Stimulated activated naive B cell treated with anti-CD40 and anti-IgM and Interleukin-4, amounts not matched to agents 10 μg/mL and 1 μg/mL and 100 μg/mL, for 72 hours (primary cell): ENCODE measurements around the gene CT45A5.
"Not testable (repeated sequence)": the region's sequence is repeated elsewhere in the genome, so short reads cannot be mapped to it uniquely, and the experiment has no call there.

Experiments
- ATAC-seq, 2 donors: fragments of 150-1000 bp; cut with Tn5 transposase; replicated peaks; 2 replicates each; pipeline ENCODE4 v1.10.0; 2021; ENCODE audit warnings: moderate library complexity in 1 of 2
- DNase-seq: peaks from one replicate; pipeline ENCODE4 v3.0.0; 2021
- H3K27ac Mint-ChIP-seq: one replicate; pipeline ENCODE4 v1.8.0; 2022; ENCODE audit warnings: mild to moderate bottlenecking, mixed read lengths
- H3K27me3 Mint-ChIP-seq, 2 donors: one replicate each; pipeline ENCODE4 v1.8.0; 2022; ENCODE audit warnings: mixed read lengths in 2 of 2
- H3K36me3 Mint-ChIP-seq, 2 donors: one replicate each; pipeline ENCODE4 v1.8.0; 2022; ENCODE audit warnings: mixed read lengths in 2 of 2, mild to moderate bottlenecking in 1 of 2
- H3K4me1 Mint-ChIP-seq, 2 donors: one replicate each; pipeline ENCODE4 v1.8.0; 2022; ENCODE audit warnings: mixed read lengths in 2 of 2, mild to moderate bottlenecking in 1 of 2
- H3K4me3 Mint-ChIP-seq, 2 donors: one replicate each; pipeline ENCODE4 v1.8.0; 2022; ENCODE audit warnings: mild to moderate bottlenecking in 2 of 2, mixed read lengths in 2 of 2, moderate library complexity in 1 of 2
- H3K9me3 Mint-ChIP-seq, 2 donors: one replicate each; pipeline ENCODE4 v1.8.0; 2022; ENCODE audit warnings: mixed read lengths in 2 of 2, mild to moderate bottlenecking in 1 of 2

CT45A5 gene

GRCh38 chrX:135785403-135785802 is at the start of gene CT45A5:
CT45A5 (minus strand) TSS chrX:135785503; CDS start chrX:135781729, 3,774 bp downstream.
- not testable (repeated sequence) for H3K27me3 Mint-ChIP-seq, H3K4me3 Mint-ChIP-seq, H3K9me3 Mint-ChIP-seq, ATAC-seq, H3K27ac Mint-ChIP-seq, H3K4me1 Mint-ChIP-seq, H3K36me3 Mint-ChIP-seq, DNase-seq

- H3K4me3 Mint-ChIP-seq = not testable (repeated sequence)
These were observed 34.6 kb upstream of the CT45A5 start, which contains the start of gene CT45A2 for GRCh38 chrX:135819912-135820311. CT45A2 (minus strand) TSS chrX:135820012; CDS start chrX:135816265, 3,747 bp downstream.

GRCh38 chrX:135802687-135803086 is 17.4 kb upstream of the CT45A5 start, which contains the start of gene CT45A6:
CT45A6 (minus strand) TSS chrX:135802787; CDS start chrX:135798993, 3,794 bp downstream.
- not testable (repeated sequence) for DNase-seq, H3K4me3 Mint-ChIP-seq, H3K9me3 Mint-ChIP-seq, H3K27ac Mint-ChIP-seq, H3K4me1 Mint-ChIP-seq, ATAC-seq, H3K36me3 Mint-ChIP-seq, H3K27me3 Mint-ChIP-seq

More at GRCh38 chrX:135819912-135820311, 34.6 kb upstream of the CT45A5 start, which contains the start of gene CT45A2:
- not testable (repeated sequence) for H3K4me1 Mint-ChIP-seq, H3K36me3 Mint-ChIP-seq, H3K9me3 Mint-ChIP-seq, H3K27me3 Mint-ChIP-seq, DNase-seq, H3K27ac Mint-ChIP-seq, ATAC-seq

GRCh38 chrX:135768091-135768490 is 17.2 kb downstream of the CT45A5 start, which contains the start of gene CT45A3:
CT45A3 (minus strand) TSS chrX:135768191; CDS start chrX:135764444, 3,747 bp downstream.
- not testable (repeated sequence) for H3K36me3 Mint-ChIP-seq, H3K4me3 Mint-ChIP-seq, H3K9me3 Mint-ChIP-seq, H3K27ac Mint-ChIP-seq, ATAC-seq, DNase-seq, H3K4me1 Mint-ChIP-seq, H3K27me3 Mint-ChIP-seq

GRCh38 chrX:135744739-135745138 is 40.6 kb downstream of the CT45A5 start:
- not testable (repeated sequence) for H3K4me1 Mint-ChIP-seq, H3K9me3 Mint-ChIP-seq, DNase-seq, H3K27ac Mint-ChIP-seq, H3K36me3 Mint-ChIP-seq, H3K27me3 Mint-ChIP-seq, H3K4me3 Mint-ChIP-seq, ATAC-seq

GRCh38 chrX:135741192-135741715 is 44.0 kb downstream of the CT45A5 start:
- Mint-ChIP-seq H3K4me3 (no peak overlapping the region), H3K27ac (no peak overlapping the region), H3K4me1 (peaks cover 0 to 5% of the 10 kb centered on the region in 2 donors), H3K36me3 (no peaks in the 10 kb centered on the region), H3K27me3 (no peaks in the 10 kb centered on the region), H3K9me3 (no peaks in the 10 kb centered on the region)
- DNase-seq = no peak
- no peak for ATAC-seq

- DNase-seq = no peak
- peak overlapping the region; percentile 44 to 58 for H3K4me3 Mint-ChIP-seq
These were observed 44.6 kb downstream of the CT45A5 start for GRCh38 chrX:135740681-135741149.

GRCh38 chrX:135737366-135738071 is 47.8 kb downstream of the CT45A5 start:
- H3K4me3 Mint-ChIP-seq = no peak overlapping the region
- H3K27me3 Mint-ChIP-seq = no peaks in the 10 kb centered on the region
- H3K36me3 Mint-ChIP-seq = no peaks in the 10 kb centered on the region
- ATAC-seq = peak in 1 of 2 donors; percentile 38
- no peak overlapping the region for H3K27ac Mint-ChIP-seq
- no peaks in the 10 kb centered on the region for H3K9me3 Mint-ChIP-seq
- no peak for DNase-seq
- H3K4me1 Mint-ChIP-seq = peaks cover 0 to 5% of the 10 kb centered on the region in 2 donors

More at GRCh38 chrX:135740681-135741149, 44.6 kb downstream of the CT45A5 start:
- peak; percentile 63 to 80 for ATAC-seq
- no peaks in the 10 kb centered on the region for H3K9me3 Mint-ChIP-seq
- peaks cover 0 to 5% of the 10 kb centered on the region in 2 donors for H3K4me1 Mint-ChIP-seq
- no peak overlapping the region for H3K27ac Mint-ChIP-seq
- H3K27me3 Mint-ChIP-seq = no peaks in the 10 kb centered on the region
- H3K36me3 Mint-ChIP-seq = no peaks in the 10 kb centered on the region

GRCh38 chrX:135734666-135735065 is 50.6 kb downstream of the CT45A5 start:
- ATAC-seq, H3K4me3 Mint-ChIP-seq, H3K36me3 Mint-ChIP-seq, H3K27ac Mint-ChIP-seq, H3K9me3 Mint-ChIP-seq, DNase-seq, H3K4me1 Mint-ChIP-seq, H3K27me3 Mint-ChIP-seq: not testable (repeated sequence)
